SH-SY5Y (cell line): ENCODE results near the gene OR2W1.

ENCODE experiments used
- GATA2 ChIP-seq: IDR thresholded peaks from 2 replicates; pipeline ENCODE4 v1.6.1; 2011; ENCODE audit warnings: mild to moderate bottlenecking, low read depth, low read length
- GATA3 ChIP-seq: IDR thresholded peaks from 2 replicates; pipeline ENCODE4 v1.6.1; 2011; ENCODE audit warnings: low read depth, mild to moderate bottlenecking, low read length, moderate library complexity

DNA sequence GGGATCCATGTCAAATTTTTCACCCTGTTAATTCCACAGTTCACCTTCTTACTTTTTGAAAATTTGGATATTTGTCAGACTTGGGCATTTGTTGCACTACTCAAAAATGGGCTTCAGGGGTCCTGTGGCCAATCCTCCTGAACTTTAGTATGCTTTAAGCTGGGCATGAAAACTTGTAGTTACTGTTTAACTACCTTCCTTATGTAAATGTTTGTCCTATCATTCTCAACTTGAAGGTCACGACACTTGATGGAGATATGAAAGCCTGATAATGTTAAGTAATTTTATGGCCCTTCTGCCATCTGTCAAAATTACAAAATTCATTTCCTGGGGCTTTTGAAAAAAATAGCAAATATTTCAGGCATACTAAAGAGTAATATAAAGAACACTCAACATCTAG lies 35.6 kb downstream of the OR2W1 start:
- TF ChIP-seq GATA3 (no peak), GATA2 (no peak)
